HG03175 (cell line): Measurements from ENCODE around the gene MMP15.
"Not testable (repeated sequence)": the region's sequence is repeated elsewhere in the genome, so short reads cannot be mapped to it uniquely, and the experiment has no call there.

Source experiments
- ATAC-seq: cut with Tn5 transposase; IDR thresholded peaks from one replicate; pipeline ENCODE4 v1.9.1; 2021; ENCODE audit warnings: mild to moderate bottlenecking, moderate library complexity; ENCODE audit not compliant: unreplicated experiment

Gene MMP15

GRCh38 chr16:57996406-57997175 lies 29.0 kb upstream of the MMP15 start:
- ATAC-seq = no peak

GRCh38 chr16:57997176-57997527 lies 28.4 kb upstream of the MMP15 start:
- no peak for ATAC-seq

DNA sequence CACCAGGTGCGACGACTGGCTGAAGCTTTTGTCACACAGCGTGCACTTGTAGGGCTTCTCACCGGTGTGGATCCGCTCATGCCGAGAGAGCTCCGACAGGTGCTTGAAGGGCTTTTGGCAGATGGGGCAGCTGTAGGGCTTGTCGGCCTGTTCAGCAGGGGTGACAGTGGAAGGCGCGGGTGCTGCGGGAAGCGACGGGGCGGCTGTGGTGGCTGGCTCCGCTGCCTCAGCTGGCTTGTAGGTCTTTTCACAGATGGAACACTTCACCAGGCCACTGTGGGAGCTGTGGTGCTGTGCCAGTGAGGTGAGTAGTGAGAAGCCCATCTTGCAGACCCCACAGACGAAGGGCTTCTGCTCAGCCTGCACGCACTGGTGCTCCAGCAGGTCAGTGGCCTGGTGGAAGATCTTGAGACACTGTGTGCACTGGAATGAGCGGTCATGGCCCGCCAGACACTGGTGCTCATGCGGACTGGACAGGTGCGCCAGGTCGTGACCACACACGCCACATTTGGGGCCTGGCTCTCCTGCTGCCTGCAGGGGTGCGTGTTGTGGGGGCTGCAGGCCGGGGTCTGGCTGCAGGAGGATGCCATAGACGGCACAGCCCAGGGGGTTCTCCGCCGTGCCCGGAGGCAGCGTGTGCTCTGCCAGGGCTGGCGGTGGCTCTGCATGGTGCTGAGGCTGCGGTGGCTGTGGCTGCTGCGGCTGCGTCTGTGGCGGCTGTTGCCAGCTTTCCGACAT lies 27.9 kb upstream of the MMP15 start:
- no peak for ATAC-seq

DNA sequence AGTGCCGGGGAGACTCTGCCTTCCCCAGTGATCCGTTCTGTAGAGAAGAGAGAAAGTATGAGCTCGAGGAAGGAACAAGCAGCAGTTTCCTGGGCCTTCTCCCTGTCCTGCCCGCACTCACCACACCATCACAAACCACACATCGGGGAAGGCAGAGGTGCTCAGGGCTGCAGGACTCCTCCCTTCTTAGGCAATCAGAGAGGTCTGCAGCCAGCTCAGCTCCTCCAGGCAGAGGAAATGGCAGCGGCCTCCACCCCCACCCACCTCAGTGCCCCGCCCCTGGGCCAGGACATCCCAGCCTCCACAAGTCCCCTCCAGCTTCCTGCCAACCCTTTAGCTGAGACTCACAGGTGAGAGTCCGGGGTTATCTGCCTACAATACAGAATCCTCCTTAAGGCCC lies 27.1 kb upstream of the MMP15 start:
- no peak for ATAC-seq

- ATAC-seq = no peak
Measured at GRCh38 chr16:57998992-57999365, 26.6 kb upstream of the MMP15 start.

DNA sequence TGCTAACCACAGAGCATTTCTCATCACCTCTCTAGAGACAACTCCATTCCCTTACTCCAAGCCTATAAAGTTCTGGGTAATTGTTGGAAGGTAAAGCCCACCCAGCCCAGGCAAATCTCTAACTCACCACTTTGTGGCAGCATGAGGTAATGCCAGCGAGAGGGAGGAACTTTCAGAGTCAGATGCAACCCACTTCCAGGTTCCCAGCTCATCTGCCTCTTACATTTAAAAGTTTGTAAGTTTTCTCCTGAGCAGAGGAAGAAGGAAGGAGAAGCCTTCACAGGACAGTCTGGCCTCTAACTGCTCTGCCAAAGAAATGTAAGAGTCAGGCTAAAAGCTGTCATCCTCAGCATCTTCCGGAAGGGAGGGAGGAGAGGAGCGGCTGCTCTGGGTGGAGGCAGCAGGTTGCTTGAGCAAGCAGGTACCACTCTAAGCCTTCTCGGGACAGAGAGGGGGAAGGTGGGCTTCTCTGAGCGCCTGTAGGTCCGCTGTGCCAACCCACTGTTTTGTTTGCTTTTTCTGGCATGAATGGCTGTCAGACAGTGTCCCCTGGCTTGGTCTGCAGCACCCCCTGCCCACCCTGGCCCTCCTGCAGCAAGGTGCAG lies 26.1 kb upstream of the MMP15 start:
- ATAC-seq = no peak

DNA sequence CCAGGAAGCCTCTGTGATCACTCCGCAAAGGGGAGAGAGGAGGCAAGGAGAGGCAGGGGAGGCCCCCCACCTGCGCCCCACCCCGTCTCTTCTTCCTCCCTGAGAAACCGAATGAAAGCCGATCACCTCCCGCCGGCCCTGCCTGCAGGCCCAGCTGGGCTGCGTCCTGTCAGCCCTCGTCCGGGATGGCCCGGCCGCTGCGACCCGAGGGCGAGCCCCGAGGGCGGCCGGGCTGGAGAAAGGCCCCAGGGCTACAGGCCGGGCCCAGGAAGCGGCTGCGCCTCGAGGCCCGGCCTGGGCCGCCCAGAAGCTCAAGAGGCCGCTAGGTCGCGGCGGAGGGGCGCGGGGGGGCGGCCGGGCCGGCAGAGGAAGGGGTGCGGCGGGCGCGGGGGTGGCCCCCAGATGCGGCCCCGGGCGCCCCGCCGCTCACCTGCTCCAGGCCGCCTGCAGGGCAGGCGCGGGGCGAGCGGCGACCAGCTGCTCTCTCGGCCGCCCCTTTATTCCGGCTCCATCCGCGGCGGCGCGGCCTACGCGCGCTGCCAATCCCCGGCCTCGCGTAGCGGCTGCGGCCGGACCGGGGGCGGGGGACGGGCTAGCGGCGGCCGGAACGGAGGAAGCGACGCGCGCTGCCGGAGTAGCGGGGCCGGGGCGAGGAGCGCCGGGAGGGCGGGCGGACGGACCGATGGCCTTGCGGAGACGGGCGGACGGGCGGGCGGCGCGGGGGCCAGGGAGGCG lies 25.4 kb upstream of the MMP15 start, which contains the start of gene ZNF319:
ZNF319 (minus strand) TSS at position 702 of the 735 bp plus-strand sequence. CDS start 2,407 bp downstream, outside the sequence.
- ATAC-seq = peak; percentile 24

DNA sequence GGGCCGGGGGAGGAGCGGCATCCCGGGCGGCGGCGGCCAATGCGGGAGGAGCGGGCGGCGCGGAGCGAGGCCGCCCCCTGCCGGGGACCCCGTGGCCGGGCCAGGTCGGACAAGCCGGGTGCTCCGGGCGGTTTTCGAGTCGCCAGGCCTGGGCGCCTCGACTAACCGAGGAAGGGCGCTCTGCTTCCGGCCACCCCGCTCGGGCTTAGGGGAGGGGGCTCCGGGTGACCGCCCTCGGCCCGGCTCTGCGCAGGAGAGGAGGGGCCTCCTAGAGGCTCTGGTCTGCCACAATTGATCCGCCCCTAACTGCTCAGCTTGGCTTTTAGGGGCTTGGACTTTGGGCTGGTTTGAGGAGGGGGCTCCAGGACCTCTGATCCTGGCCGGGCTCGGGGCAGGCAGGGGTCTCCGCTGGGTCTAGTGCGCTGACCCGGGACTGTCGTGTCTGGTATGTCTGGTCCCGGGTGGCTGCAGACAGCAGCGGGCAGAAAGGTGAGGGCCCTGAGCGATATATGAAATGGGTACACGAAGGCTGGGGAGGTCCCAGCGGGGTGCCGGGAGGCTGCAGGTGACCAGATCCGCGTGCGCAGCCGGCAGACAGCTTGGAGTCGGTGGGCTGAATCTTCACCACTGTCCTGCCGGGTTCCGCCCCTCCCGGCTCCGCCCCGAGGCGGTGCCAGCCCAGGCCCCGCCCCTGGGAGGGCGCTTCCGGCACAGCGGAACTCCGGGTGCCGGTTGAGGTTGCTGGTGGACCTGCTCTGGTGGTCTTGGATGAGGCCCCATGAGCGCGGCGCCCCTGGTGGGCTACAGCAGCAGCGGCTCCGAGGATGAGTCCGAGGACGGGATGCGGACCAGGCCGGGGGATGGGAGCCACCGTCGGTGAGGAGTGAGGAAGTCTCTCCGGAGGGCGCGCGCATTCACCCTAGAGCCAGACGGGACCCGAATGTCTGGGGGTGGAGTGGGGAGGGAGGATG lies 24.6 kb upstream of the MMP15 start, which contains the start of gene USB1:
USB1 (plus strand) TSS at position 702 of the 971 bp plus-strand sequence; CDS start at position 779, 77 bp downstream.
- ATAC-seq = peak; percentile 86

GRCh38 chr16:58001781-58002415 lies 23.7 kb upstream of the MMP15 start:
- no peak for ATAC-seq

- ATAC-seq = no peak
Measured at GRCh38 chr16:58002416-58002800, 23.1 kb upstream of the MMP15 start.

DNA sequence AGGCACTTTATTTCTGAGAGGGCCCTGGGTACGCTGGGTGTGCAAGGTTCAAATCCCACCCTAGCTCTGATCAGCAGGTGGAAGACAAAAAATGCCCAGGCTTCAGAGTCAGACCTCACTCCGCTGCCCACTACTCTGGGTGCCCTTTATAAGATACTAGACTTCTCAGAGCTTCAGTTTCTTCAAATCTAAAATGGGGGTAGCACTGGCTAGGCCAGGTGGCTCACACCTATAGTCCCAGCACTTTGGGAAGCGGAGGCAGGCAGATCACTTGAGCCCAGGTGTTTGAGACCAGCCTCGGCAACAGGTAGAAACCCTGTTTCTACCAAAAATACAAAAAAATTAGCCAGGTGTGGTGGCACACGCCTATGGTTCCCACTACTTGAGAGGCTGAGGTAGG lies 22.6 kb upstream of the MMP15 start:
- no peak for ATAC-seq

GRCh38 chr16:58004736-58005135 lies 20.8 kb upstream of the MMP15 start:
- ATAC-seq = not testable (repeated sequence)

- ATAC-seq = no peak
Measured at GRCh38 chr16:58009856-58010416, 15.6 kb upstream of the MMP15 start.

- ATAC-seq = no peak
Measured at GRCh38 chr16:58010886-58011285, 14.7 kb upstream of the MMP15 start.

- no peak for ATAC-seq
Measured at GRCh38 chr16:58011652-58012051, 13.9 kb upstream of the MMP15 start.

DNA sequence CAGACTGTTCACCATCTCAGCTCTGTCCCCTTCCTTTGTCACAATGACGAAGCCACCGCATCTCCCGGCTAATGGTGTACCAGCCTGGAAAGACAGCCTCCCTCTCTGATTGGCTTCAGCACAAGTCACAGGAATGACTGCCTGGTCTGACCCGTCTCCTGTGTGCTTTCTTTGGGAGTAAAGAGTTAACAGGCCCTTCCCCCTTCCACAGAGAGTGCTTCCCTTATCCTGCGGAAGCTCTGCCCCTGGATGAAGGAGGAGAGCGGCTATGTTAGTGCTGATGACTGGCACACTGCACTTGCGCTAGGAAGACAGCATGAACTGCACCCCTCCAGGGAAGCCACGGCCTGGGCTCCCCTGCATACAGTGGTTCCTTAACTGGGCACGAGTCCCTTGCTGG lies 13.1 kb upstream of the MMP15 start:
- no peak for ATAC-seq

- no peak for ATAC-seq
Measured at GRCh38 chr16:58013201-58013956, 12.2 kb upstream of the MMP15 start.

GRCh38 chr16:58016840-58017446 lies 8.6 kb upstream of the MMP15 start:
- ATAC-seq = no peak
